ENCODE data around the gene PWP1. TPM values are rescaled to one million over a fixed set of nuclear protein-coding genes. Genes with fewer than 3 reads are reported as not detected.

Gene PWP1
- total and polyA plus RNA-seq, 2 of the 4 experiments (the other 2 are of a cell fraction): 143 to 179 TPM

GRCh38 chr12:107732365-107732764 lies 46.8 kb downstream of the PWP1 start:
- Histone ChIP-seq H3K9ac (ENCODE audit: low read depth, low read length) (no peak overlapping the region), H4K5ac (ENCODE audit: low read depth, low read length) (no peak overlapping the region), H3K27ac (ENCODE audit: insufficient read depth, low read length) (no peak overlapping the region), H2AFZ (replicated peaks; ENCODE audit: low read length, poor library complexity) (no peak overlapping the region), H4K8ac (ENCODE audit: low read depth in 2 of 2, low read length in 2 of 2) (no peak overlapping the region), H4K20me1 (ENCODE audit: insufficient read depth, low read length) (0 out of 2 replicates have a peak, but pooled peaks cover 4% of the 10 kb centered on the region), H3K4me3 (ENCODE audit: insufficient read depth, low read depth, low read length) (no peak overlapping the region), H4K91ac (ENCODE audit: insufficient read depth, low read depth, low read length) (no peak overlapping the region), H2BK5ac (ENCODE audit: low read depth, low read length, poor library complexity, severe bottlenecking) (no peak overlapping the region), H3K56ac (ENCODE audit: extremely low read depth, insufficient read depth, low read length) (no peak overlapping the region), H2BK20ac (ENCODE audit: low read depth, low read length) (no peak overlapping the region), H3K18ac (ENCODE audit: low read depth, low read length) (no peak overlapping the region), H2BK15ac (ENCODE audit: low read depth, low read length) (no peak overlapping the region), H3K4me1 (ENCODE audit: control insufficient read depth, insufficient read depth, low read length) (no peaks in the 10 kb centered on the region), H3K14ac (replicated peaks; ENCODE audit: low read depth, low read length) (no peak overlapping the region), H2AK5ac (ENCODE audit: low read depth, low read length) (no peak overlapping the region), H3K9me1 (ENCODE audit: insufficient read depth, low read length) (peaks cover 2% of the 10 kb centered on the region; the same call in 1 of the 2 replicates), H3K23ac (ENCODE audit: low read depth, low read length) (no peak overlapping the region), H3K36me3 (ENCODE audit: control insufficient read depth, insufficient read depth, low read length) (peaks cover 25% of the 10 kb centered on the region), H3K79me1 (ENCODE audit: low read depth in 1 of 2, low read length in 2 of 2) (peaks cover 3 to 5% of the 10 kb centered on the region in 2 experiments; a peak in 2 of 4 replicates), H3K4me2 (ENCODE audit: low read depth, low read length) (no peak overlapping the region), H3K4ac (ENCODE audit: low read depth, low read length) (no peak overlapping the region), H2AK9ac (replicated peaks; ENCODE audit: low read depth, low read length, poor library complexity) (no peak overlapping the region), H2BK120ac (ENCODE audit: low read depth, low read length) (no peak overlapping the region), H3K27me3 (ENCODE audit: control insufficient read depth, insufficient read depth, low read length) (no peaks in the 10 kb centered on the region), H3K9me3 (ENCODE audit: control insufficient read depth, insufficient read depth, low read length) (no peaks in the 10 kb centered on the region)
- in situ Hi-C loops (cut with MboI; ENCODE audit: low sequenced_read_pairs) (no loop called here), intact Hi-C loops (cut with micrococcal nuclease) (no loop called here), dilution Hi-C loops (cut with HindIII; ENCODE audit: low sequenced_read_pairs, unreplicated experiment) (no loop called here)
- ATAC-seq (ENCODE audit: low read depth) (no peak), DNase-seq (no peak)
- no CpG with 5 or more reads among the region's 3 CpGs for WGBS, 2 experiments (ENCODE audit: extremely low coverage in 2 of 2, insufficient read length in 1 of 2)
- CTCF ChIA-PET: no interaction called here
- TF ChIP-seq POLR2A (IDR thresholded peaks at IDR 0.05; ENCODE audit: low read depth, low read length): no peak
- no TSS peak for BruUV-seq (replicated peaks)
- POLR2A ChIA-PET (ENCODE audit: unreplicated experiment): no interaction called here

Data from IMR-90 (cell line).